Central memory CD4-positive, alpha-beta T cell (primary cell): ENCODE data around the gene TP63.

Experiments used
- DNase-seq: peaks from one replicate; pipeline ENCODE4 v3.0.0; 2022

Gene TP63

GRCh38 chr3:189685860-189686259 is 54.7 kb downstream of the TP63 start:
- DNase-seq, result no peak

GRCh38 chr3:189687475-189687874 is 56.3 kb downstream of the TP63 start:
- no peak for DNase-seq

GRCh38 chr3:189688262-189688661 is 57.1 kb downstream of the TP63 start:
- DNase-seq, result no peak

GRCh38 chr3:189689625-189690024 is 58.4 kb downstream of the TP63 start:
- no peak for DNase-seq

GRCh38 chr3:189690237-189690636 is 59.0 kb downstream of the TP63 start:
- DNase-seq, result no peak

GRCh38 chr3:189690672-189691071 is 59.5 kb downstream of the TP63 start:
- DNase-seq, result no peak

GRCh38 chr3:189695400-189695799 is 64.2 kb downstream of the TP63 start:
- DNase-seq, result no peak

- DNase-seq, result no peak
Observed at GRCh38 chr3:189698811-189699210, 67.6 kb downstream of the TP63 start.

- DNase-seq, result no peak
Observed at GRCh38 chr3:189699885-189700284, 68.7 kb downstream of the TP63 start.

GRCh38 chr3:189702066-189702646 is 71.0 kb downstream of the TP63 start:
- no peak for DNase-seq

GRCh38 chr3:189703865-189704264 is 72.7 kb downstream of the TP63 start:
- DNase-seq, result no peak

- no peak for DNase-seq
Observed at GRCh38 chr3:189708375-189708774, 77.2 kb downstream of the TP63 start.

GRCh38 chr3:189710620-189711402 is 79.6 kb downstream of the TP63 start:
- no peak for DNase-seq

- DNase-seq, result no peak
Observed at GRCh38 chr3:189712906-189713483, 81.8 kb downstream of the TP63 start.

- no peak for DNase-seq
Observed at GRCh38 chr3:189714991-189715961, 84.1 kb downstream of the TP63 start.

- no peak for DNase-seq
Observed at GRCh38 chr3:189718215-189718614, 87.0 kb downstream of the TP63 start.

- DNase-seq, result no peak
Observed at GRCh38 chr3:189720736-189721417, 89.7 kb downstream of the TP63 start.

GRCh38 chr3:189721873-189722665 is 90.9 kb downstream of the TP63 start:
- DNase-seq, result no peak

- DNase-seq, result no peak
Observed at GRCh38 chr3:189724356-189724755, 93.2 kb downstream of the TP63 start.

- DNase-seq, result no peak
Observed at GRCh38 chr3:189726277-189726676, 95.1 kb downstream of the TP63 start.

GRCh38 chr3:189727158-189727557 is 96.0 kb downstream of the TP63 start:
- no peak for DNase-seq

GRCh38 chr3:189727898-189728297 is 96.7 kb downstream of the TP63 start:
- no peak for DNase-seq
